Measurements from ENCODE around the gene ANO2.

Gene ANO2

GRCh38 chr12:5523396-5524115 is 421.5 kb downstream of the ANO2 start:
- Histone ChIP-seq H3K27me3 (replicated peaks; ENCODE audit: control insufficient read depth, insufficient read depth, low read length) (no peaks in the 10 kb centered on the region; the same call in 1 of the 2 replicates), H3K36me3 (ENCODE audit: control insufficient read depth, insufficient read depth, low read length) (no peaks in the 10 kb centered on the region), H3K4me3 (replicated peaks; ENCODE audit: low read depth, low read length) (no peak overlapping the region)
- TF ChIP-seq CTCF (IDR thresholded peaks at IDR 0.05; ENCODE audit: insufficient read depth, low read length, poor library complexity, severe bottlenecking) = no peak
- DNase-seq (ENCODE audit: extremely low read depth, insufficient read length) = no peak

- no peak for DNase-seq (ENCODE audit: extremely low read depth, insufficient read length)
- Histone ChIP-seq H3K27me3 (replicated peaks; ENCODE audit: control insufficient read depth, insufficient read depth, low read length) (no peaks in the 10 kb centered on the region; the same call in 1 of the 2 replicates), H3K36me3 (ENCODE audit: control insufficient read depth, insufficient read depth, low read length) (no peaks in the 10 kb centered on the region), H3K4me3 (replicated peaks; ENCODE audit: low read depth, low read length) (no peak overlapping the region)
- TF ChIP-seq CTCF (IDR thresholded peaks at IDR 0.05; ENCODE audit: insufficient read depth, low read length, poor library complexity, severe bottlenecking) = no peak
Observed at GRCh38 chr12:5522432-5523335, 422.4 kb downstream of the ANO2 start.

- no peaks in the 10 kb centered on the region; the same call in 1 of the 2 replicates for H3K27me3 ChIP-seq (replicated peaks; ENCODE audit: control insufficient read depth, insufficient read depth, low read length)
- H3K36me3 ChIP-seq (ENCODE audit: control insufficient read depth, insufficient read depth, low read length) = no peaks in the 10 kb centered on the region
- no peak for DNase-seq (ENCODE audit: extremely low read depth, insufficient read length)
- H3K4me3 ChIP-seq (replicated peaks; ENCODE audit: low read depth, low read length) = no peak overlapping the region
- no peak for TF ChIP-seq CTCF (IDR thresholded peaks at IDR 0.05; ENCODE audit: insufficient read depth, low read length, poor library complexity, severe bottlenecking)
Observed at GRCh38 chr12:5521456-5522325, 423.4 kb downstream of the ANO2 start.

- TF ChIP-seq CTCF (IDR thresholded peaks at IDR 0.05; ENCODE audit: insufficient read depth, low read length, poor library complexity, severe bottlenecking) = no peak
- H3K4me3 ChIP-seq (replicated peaks; ENCODE audit: low read depth, low read length) = no peak overlapping the region
- no peak for DNase-seq (ENCODE audit: extremely low read depth, insufficient read length)
- H3K27me3 ChIP-seq (replicated peaks; ENCODE audit: control insufficient read depth, insufficient read depth, low read length) = no peaks in the 10 kb centered on the region; the same call in 1 of the 2 replicates
- no peaks in the 10 kb centered on the region for H3K36me3 ChIP-seq (ENCODE audit: control insufficient read depth, insufficient read depth, low read length)
Observed at GRCh38 chr12:5520831-5521230, 424.2 kb downstream of the ANO2 start.

- no peak for DNase-seq (ENCODE audit: extremely low read depth, insufficient read length)
- no peaks in the 10 kb centered on the region; the same call in 1 of the 2 replicates for H3K27me3 ChIP-seq (replicated peaks; ENCODE audit: control insufficient read depth, insufficient read depth, low read length)
- no peak for TF ChIP-seq CTCF (IDR thresholded peaks at IDR 0.05; ENCODE audit: insufficient read depth, low read length, poor library complexity, severe bottlenecking)
- no peak overlapping the region for H3K4me3 ChIP-seq (replicated peaks; ENCODE audit: low read depth, low read length)
- no peaks in the 10 kb centered on the region for H3K36me3 ChIP-seq (ENCODE audit: control insufficient read depth, insufficient read depth, low read length)
Observed at GRCh38 chr12:5520037-5520436, 425.0 kb downstream of the ANO2 start.

Measured in GM06990 (cell line).